22Rv1 (cell line): ENCODE data around the gene AR.

Experiments used
- ZFX ChIP-seq: fragments of 450-650 bp; IDR thresholded peaks from 2 replicates; pipeline ENCODE4 v1.6.1; 2017; ENCODE audit warnings: antibody characterized with exemption, borderline replicate concordance
- TF ChIP-seq, protein P1 (sequence below): fragments of 450-650 bp; IDR thresholded peaks from 2 replicates; pipeline ENCODE4 v1.5.1; 2017; ENCODE audit warnings: mild to moderate bottlenecking

DNA sequence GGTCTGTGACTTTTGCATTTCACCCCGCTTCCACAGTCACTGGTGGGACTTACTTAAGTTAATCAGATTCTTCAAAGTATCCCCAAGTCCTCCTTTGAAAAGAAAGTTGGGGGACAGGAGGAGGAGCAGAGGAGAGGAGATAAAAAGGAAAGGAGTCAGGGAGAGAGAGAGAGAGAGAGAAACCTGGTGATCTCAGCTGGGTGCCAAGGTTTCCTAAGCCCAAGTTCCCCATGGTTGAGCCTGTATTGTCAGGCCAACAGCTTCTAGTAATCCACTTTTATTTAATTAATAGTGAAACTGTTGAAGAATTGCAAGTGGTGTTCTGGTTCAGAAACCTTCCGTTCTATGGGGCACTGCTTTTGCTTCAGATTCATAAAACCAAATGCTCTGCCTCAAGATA, 91.6 kb downstream of the AR start:
- TF ChIP-seq, protein P1, sequence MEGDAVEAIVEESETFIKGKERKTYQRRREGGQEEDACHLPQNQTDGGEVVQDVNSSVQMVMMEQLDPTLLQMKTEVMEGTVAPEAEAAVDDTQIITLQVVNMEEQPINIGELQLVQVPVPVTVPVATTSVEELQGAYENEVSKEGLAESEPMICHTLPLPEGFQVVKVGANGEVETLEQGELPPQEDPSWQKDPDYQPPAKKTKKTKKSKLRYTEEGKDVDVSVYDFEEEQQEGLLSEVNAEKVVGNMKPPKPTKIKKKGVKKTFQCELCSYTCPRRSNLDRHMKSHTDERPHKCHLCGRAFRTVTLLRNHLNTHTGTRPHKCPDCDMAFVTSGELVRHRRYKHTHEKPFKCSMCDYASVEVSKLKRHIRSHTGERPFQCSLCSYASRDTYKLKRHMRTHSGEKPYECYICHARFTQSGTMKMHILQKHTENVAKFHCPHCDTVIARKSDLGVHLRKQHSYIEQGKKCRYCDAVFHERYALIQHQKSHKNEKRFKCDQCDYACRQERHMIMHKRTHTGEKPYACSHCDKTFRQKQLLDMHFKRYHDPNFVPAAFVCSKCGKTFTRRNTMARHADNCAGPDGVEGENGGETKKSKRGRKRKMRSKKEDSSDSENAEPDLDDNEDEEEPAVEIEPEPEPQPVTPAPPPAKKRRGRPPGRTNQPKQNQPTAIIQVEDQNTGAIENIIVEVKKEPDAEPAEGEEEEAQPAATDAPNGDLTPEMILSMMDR: no peak
- TF ChIP-seq ZFX: no peak
